Measurements from ENCODE around the gene PLIN3. TPM values are rescaled to one million over a fixed set of nuclear protein-coding genes. Genes with fewer than 3 reads are reported as not detected.

The PLIN3 gene
- total and polyA plus RNA-seq, 9 of the 15 experiments (the other 6 are each of a cell fraction or from before 2014, with no cell fraction given), result 7.5 to 75.6 (median 43.1) TPM

DNA sequence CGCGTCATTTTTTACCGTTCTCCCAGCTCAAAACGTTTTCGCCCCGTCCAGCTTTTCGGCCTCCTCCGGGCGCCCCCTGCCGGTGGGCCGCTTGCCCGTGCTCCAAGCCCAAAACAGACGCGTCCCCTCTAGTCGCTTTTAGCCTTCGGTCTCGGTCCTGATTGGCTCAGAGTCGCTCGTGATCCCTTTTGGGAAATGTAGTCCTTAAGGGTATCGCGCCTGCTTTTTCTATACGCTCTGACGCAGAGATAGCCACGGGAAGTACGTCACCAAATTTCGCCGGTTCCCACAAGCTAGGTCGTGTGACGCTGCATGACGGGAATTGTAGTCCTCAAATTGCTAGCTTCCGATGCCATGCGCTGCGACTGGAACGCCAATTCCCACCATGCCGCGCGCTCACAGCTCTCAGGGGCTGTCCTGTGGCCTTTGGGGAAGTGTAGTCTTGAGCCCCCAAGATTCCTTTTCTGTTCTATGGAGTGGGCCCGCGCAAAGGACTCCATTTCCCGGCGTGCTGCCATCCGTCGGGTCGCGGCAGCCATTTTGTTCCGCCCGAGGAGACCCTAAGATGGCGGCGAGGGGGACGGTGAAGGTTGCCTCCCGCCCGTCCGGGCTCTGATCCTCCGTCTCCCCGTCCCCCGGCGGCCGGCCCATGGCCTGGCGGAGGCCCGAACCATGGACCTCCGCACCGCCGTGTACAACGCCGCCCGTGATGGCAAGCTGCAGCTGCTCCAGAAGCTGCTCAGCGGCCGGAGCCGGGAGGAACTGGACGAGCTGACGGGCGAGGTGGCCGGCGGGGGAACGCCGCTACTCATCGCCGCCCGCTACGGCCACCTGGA is 76.1 kb downstream of the PLIN3 start, which contains the start of gene FEM1A (continued):
- TF ChIP-seq, protein P1, sequence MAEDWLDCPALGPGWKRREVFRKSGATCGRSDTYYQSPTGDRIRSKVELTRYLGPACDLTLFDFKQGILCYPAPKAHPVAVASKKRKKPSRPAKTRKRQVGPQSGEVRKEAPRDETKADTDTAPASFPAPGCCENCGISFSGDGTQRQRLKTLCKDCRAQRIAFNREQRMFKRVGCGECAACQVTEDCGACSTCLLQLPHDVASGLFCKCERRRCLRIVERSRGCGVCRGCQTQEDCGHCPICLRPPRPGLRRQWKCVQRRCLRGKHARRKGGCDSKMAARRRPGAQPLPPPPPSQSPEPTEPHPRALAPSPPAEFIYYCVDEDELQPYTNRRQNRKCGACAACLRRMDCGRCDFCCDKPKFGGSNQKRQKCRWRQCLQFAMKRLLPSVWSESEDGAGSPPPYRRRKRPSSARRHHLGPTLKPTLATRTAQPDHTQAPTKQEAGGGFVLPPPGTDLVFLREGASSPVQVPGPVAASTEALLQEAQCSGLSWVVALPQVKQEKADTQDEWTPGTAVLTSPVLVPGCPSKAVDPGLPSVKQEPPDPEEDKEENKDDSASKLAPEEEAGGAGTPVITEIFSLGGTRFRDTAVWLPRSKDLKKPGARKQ (CRISPR knock-in tag; IDR thresholded peaks at IDR 0.05), result no peak
- TF ChIP-seq ZNF592 (IDR thresholded peaks at IDR 0.05) (peak; percentile 99), HDAC3 (IDR thresholded peaks at IDR 0.05; ENCODE audit: borderline replicate concordance, partially characterized antibody) (no peak), CBX5 (IDR thresholded peaks at IDR 0.05; ENCODE audit: borderline replicate concordance, low read depth) (no peak), RCOR1 (IDR thresholded peaks at IDR 0.05; ENCODE audit: borderline replicate concordance in 1 of 2, low read depth in 2 of 2, low read length in 2 of 2) (no peak; a peak in 1 of 4 replicates), SP2 (IDR thresholded peaks at IDR 0.05; ENCODE audit: extremely low read depth, low read depth, low read length, poor library complexity, severe bottlenecking) (no peak), MTA3 (IDR thresholded peaks at IDR 0.05; ENCODE audit: borderline replicate concordance) (peak; percentile 90; the same call in 1 of the 2 replicates), ZNF79 (CRISPR knock-in tag; IDR thresholded peaks at IDR 0.05; ENCODE audit: low read depth) (peak; percentile 89), ZBTB1 (CRISPR knock-in tag; IDR thresholded peaks at IDR 0.05; ENCODE audit: borderline replicate concordance, low read depth) (no peak), MED1 (CRISPR knock-in tag; IDR thresholded peaks at IDR 0.05; ENCODE audit: borderline replicate concordance) (no peak)
- TF ChIP-seq, protein P2, sequence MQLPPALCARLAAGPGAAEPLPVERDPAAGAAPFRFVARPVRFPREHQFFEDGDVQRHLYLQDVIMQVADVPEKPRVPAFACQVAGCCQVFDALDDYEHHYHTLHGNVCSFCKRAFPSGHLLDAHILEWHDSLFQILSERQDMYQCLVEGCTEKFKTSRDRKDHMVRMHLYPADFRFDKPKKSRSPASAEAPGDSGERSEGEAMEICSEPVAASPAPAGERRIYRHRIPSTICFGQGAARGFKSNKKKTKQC (CRISPR knock-in tag; IDR thresholded peaks at IDR 0.05), result no peak; the same call in 1 of the 2 replicates
- TF ChIP-seq, protein P3, sequence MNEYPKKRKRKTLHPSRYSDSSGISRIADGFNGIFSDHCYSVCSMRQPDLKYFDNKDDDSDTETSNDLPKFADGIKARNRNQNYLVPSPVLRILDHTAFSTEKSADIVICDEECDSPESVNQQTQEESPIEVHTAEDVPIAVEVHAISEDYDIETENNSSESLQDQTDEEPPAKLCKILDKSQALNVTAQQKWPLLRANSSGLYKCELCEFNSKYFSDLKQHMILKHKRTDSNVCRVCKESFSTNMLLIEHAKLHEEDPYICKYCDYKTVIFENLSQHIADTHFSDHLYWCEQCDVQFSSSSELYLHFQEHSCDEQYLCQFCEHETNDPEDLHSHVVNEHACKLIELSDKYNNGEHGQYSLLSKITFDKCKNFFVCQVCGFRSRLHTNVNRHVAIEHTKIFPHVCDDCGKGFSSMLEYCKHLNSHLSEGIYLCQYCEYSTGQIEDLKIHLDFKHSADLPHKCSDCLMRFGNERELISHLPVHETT (CRISPR knock-in tag; conservative IDR thresholded peaks at IDR 0.05 in 1 of 2, IDR thresholded peaks at IDR 0.05 in 1 of 2), result peak in 1 of 2 experiments; percentile 96; a peak in 2 of 4 replicates
- TF ChIP-seq, protein P4, sequence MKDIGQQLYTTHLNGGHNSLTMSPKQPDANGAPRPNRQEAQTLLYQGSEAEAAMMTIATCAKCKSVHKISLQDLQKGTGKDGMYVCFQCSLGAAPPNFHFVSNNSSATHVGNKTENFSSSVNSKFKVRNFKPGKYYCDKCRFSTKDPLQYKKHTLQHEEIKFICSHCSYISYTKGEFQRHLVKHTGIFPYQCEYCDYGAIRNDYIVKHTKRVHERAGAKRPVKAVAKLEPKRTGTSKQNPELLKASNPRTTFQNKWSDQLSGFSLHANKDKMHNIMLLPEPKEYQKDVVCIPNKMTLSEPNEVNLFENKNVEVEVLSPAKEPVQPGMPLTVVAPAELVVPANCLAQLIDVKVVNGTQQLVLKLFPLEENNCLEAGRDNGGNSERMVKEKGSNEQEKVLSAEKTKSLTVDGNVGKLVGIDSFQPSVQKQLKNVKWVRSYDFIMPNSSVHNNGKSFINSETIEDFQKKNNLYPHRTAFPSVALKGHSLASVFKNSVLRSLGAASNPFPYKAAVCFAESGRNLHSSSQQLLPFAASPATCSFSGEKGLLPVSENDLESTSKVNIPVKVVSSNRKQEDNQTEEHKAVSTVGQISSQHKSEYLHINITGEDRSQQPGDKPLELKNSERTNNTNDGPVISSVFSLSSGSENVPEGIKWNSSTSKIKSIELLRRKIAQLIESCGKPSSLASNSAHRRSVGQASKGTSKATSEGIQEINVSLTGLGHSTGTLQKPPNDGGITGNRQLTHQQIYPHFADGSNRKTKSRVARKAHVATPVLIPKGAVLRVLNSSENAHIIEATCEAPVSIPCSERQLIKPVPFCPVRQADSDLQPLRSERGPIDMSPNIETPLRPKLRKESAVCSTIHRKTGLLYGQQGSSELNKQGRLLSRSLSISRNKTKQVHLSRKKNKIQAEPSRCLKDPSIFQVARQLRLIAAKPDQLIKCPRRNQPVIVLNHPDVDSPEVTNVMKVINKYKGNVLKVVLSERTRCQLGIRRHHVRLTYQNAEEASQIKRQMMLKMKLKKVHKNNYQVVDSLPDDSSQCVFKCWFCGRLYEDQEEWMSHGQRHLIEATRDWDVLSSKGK (CRISPR knock-in tag; IDR thresholded peaks at IDR 0.05), result no peak

Data from K562 (cell line).